Body of pancreas (tissue), 4 donors: Measurements from ENCODE around the gene PRKG1. TPM values are rescaled to one million over a fixed set of nuclear protein-coding genes. Genes with fewer than 3 reads are reported as not detected.

Experiments used
- ATAC-seq: fragments of 150-250 bp; one replicate; pipeline ENCODE4 v1.9.1; 2016
- DNase-seq, 4 donors: peaks; one replicate each; pipeline ENCODE4 v3.0.0-alpha.2; 2019
- H3K27ac ChIP-seq, 4 donors: fragments of 200-600 bp; sonication (generic); 1 replicate in 3 of 4; 2 replicates in 1 of 4; pipeline versions ENCODE4 v1.5.1 to v1.6.1; 2016 to 2019; ENCODE audit warnings: mild to moderate bottlenecking in 1 of 4, mixed read lengths in 1 of 4, moderate library complexity in 1 of 4
- H3K27me3 ChIP-seq, 2 donors: fragments of 200-600 bp; sonication (generic); one replicate each; pipeline ENCODE4 v1.6.0; 2016; ENCODE audit warnings: mild to moderate bottlenecking in 1 of 2
- H3K36me3 ChIP-seq, 2 donors: fragments of 200-600 bp; sonication (generic); replicated peaks in 1 of 2; 2 replicates each; pipeline ENCODE4 v1.5.1; 2016; ENCODE audit warnings: low read depth in 2 of 2; ENCODE audit not compliant: insufficient read depth in 1 of 2
- H3K4me1 ChIP-seq: fragments of 200-600 bp; sonication (generic); one replicate; pipeline ENCODE4 v1.6.0; 2016
- H3K4me3 ChIP-seq, 2 donors: fragments of 200-600 bp; sonication (generic); 1 replicate in 1 of 2; 2 replicates in 1 of 2; pipeline ENCODE4 v1.5.1; 2016 to 2019
- H3K9me3 ChIP-seq, 3 donors: fragments of 200-600 bp; sonication (generic); 1 replicate in 2 of 3; 2 replicates in 1 of 3; pipeline ENCODE4 v1.5.1; 2016
- POLR2A ChIP-seq, 3 donors: fragments of 450-650 bp; IDR thresholded peaks; one replicate each; pipeline ENCODE4 v1.6.1; 2016; ENCODE audit warnings: antibody characterized with exemption in 3 of 3, mild to moderate bottlenecking in 2 of 3
- WGBS, 2 donors: methylation state at CpG; one replicate each; pipeline ENCODE4 v1.1.5; 2017; 5-methylcytosine and 5-hydroxymethylcytosine counted together
- intact Hi-C: fragments of 100-400 bp; cut with DNase I; formaldehyde crosslinking; loops from one replicate; pipeline ENCODE4 v1.15.1; 2023
- total RNA-seq, 2 donors: library from RNA; depleted of rRNA; stranded (reverse); fragments of >200 nt; gene quantifications; one replicate each; pipeline ENCODE4 v1.1.0, GENCODE V29; 2016
- TF ChIP-seq, protein P1 (sequence below), 7 experiments: fragments of 450-650 bp in 4 of 7; fragments of 200-600 bp in 3 of 7; sonication (generic) in 3 of 7; IDR thresholded peaks; one replicate each; pipeline ENCODE4 v1.5.1; 2016 to 2019; ENCODE audit warnings: antibody characterized with exemption in 7 of 7

Gene PRKG1
- total RNA-seq, 2 donors from 2014 or later = 14.2 to 18.9 TPM

DNA sequence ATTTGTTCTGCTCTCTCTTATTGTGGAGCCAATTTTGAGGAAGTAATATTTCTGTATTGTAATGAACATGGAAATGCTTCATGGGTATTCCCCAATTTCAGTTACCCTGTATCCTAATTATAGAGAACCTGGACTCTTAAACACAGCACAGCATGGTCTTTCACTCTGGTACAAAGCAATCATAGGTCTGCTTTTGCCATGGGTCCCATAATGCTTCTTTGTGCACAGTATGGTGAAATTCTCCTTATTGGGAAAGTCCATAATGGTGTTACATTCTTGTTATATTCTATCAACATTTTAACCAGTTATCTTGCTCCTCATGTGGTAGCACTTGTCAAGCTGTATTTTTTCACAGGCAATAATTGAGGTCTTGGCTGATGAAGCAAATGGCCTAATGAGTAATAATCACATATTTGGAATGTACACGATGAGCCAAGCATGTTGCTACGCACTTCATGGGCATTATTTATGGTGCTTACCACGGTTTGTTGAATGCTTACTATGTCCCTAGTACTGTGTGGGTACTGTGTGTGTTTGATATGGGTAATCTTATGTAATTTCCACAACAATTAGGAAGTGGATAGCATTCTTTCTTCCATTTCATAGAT, 42.9 kb downstream of the PRKG1 start:
- intact Hi-C loops = no loop called here
- no peak overlapping the region for H3K27ac ChIP-seq

DNA sequence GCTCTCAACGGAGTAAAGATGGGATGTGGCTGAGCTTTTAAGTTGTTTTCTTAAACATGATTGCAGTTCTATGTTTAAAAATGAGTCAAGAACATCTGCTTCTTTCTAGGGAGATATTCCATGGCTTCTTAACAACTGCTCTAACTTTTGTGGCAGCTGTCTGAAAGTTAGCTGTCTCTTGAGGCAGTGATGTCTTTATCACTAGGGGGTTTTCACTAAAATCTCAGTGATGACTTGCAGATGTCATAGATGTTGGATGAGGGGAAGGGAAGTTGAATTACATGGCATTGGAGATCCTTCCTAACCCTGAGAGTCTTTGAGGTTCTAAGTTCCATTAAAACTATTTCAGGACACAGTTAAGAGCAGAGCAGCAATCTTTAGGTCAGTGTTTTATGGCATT, 43.5 kb downstream of the PRKG1 start:
- 71 to 79% methylated on average over 1 of the region's 1 CpG for WGBS, 2 donors
- H3K4me1 ChIP-seq = no peaks in the 10 kb centered on the region

More for the DNA sequence above, 42.9 kb downstream of the PRKG1 start:
- H3K27me3 ChIP-seq = no peaks in the 10 kb centered on the region
- TF ChIP-seq, protein P1, sequence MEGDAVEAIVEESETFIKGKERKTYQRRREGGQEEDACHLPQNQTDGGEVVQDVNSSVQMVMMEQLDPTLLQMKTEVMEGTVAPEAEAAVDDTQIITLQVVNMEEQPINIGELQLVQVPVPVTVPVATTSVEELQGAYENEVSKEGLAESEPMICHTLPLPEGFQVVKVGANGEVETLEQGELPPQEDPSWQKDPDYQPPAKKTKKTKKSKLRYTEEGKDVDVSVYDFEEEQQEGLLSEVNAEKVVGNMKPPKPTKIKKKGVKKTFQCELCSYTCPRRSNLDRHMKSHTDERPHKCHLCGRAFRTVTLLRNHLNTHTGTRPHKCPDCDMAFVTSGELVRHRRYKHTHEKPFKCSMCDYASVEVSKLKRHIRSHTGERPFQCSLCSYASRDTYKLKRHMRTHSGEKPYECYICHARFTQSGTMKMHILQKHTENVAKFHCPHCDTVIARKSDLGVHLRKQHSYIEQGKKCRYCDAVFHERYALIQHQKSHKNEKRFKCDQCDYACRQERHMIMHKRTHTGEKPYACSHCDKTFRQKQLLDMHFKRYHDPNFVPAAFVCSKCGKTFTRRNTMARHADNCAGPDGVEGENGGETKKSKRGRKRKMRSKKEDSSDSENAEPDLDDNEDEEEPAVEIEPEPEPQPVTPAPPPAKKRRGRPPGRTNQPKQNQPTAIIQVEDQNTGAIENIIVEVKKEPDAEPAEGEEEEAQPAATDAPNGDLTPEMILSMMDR (IDR thresholded peaks at IDR 0.05) = no peak
- no peak for TF ChIP-seq POLR2A (IDR thresholded peaks at IDR 0.05)
- H3K9me3 ChIP-seq = no peaks in the 10 kb centered on the region
- no peak overlapping the region for H3K4me3 ChIP-seq
- WGBS, 2 donors = 65 to 85% methylated on average over 3 of the region's 3 CpGs
- ATAC-seq = no peak
- DNase-seq = no peak
- no peaks in the 10 kb centered on the region for H3K36me3 ChIP-seq
- H3K4me1 ChIP-seq = no peaks in the 10 kb centered on the region

DNA sequence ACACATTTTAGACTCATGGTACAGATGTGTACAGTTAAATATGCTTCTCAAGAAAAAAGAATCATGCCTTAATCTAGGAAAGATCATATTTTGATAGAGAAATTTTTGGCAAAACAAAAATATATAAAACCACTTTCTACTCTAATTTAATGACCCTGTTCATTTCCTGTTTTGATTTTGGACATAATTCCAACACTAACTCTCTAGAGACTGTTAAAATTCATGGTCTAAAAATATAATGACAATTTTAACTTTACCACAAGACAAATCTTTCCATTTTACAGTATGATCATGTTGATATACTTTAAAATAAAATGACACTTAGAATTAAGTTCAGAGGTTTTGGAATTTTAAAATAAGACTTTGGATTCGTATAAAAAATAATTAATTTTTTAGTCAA, 45.2 kb downstream of the PRKG1 start:
- WGBS, 2 donors = 78 to 83% methylated on average over 1 of the region's 1 CpG
- no peaks in the 10 kb centered on the region for H3K36me3 ChIP-seq
- no peaks in the 10 kb centered on the region for H3K4me1 ChIP-seq
- no peaks in the 10 kb centered on the region for H3K9me3 ChIP-seq
- no peak for ATAC-seq
- H3K27me3 ChIP-seq = no peaks in the 10 kb centered on the region
- DNase-seq = no peak
- no peak overlapping the region for H3K4me3 ChIP-seq
- intact Hi-C loops = no loop called here
- H3K27ac ChIP-seq = no peak overlapping the region
- TF ChIP-seq, protein P1 (IDR thresholded peaks at IDR 0.05) = no peak
- no peak for TF ChIP-seq POLR2A (IDR thresholded peaks at IDR 0.05)

More for the DNA sequence above, 43.5 kb downstream of the PRKG1 start:
- intact Hi-C loops = no loop called here
- DNase-seq (no peak), ATAC-seq (no peak)
- TF ChIP-seq, protein P1 (IDR thresholded peaks at IDR 0.05) = no peak
- TF ChIP-seq POLR2A (IDR thresholded peaks at IDR 0.05) = no peak
- no peaks in the 10 kb centered on the region for H3K27me3 ChIP-seq
- H3K27ac ChIP-seq = no peak overlapping the region
- no peak overlapping the region for H3K4me3 ChIP-seq
- no peaks in the 10 kb centered on the region for H3K36me3 ChIP-seq
- no peaks in the 10 kb centered on the region for H3K9me3 ChIP-seq

DNA sequence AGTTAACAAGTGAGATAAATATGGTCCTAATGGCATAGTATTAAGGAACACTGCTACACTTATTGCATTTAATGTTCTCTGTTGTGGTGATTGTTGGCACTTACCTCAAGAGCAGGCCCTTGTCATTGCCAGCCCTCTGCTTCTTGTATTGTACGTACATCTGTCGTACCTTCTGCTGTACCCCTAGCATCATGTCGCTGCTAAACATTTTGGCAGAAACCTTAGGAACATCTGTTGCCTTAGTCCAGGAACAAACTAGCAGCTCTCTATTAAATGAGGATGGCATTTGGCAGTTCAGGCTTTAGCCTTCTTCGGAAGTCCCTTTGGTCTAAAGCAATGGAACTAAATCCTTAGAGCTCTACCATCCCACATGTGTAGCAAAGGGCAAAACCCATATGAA, 47.6 kb downstream of the PRKG1 start:
- no peaks in the 10 kb centered on the region for H3K27me3 ChIP-seq
- H3K4me1 ChIP-seq = no peaks in the 10 kb centered on the region
- intact Hi-C loops = no loop called here
- no peaks in the 10 kb centered on the region for H3K36me3 ChIP-seq
- DNase-seq = no peak
- H3K27ac ChIP-seq = no peak overlapping the region
- TF ChIP-seq POLR2A (IDR thresholded peaks at IDR 0.05) = no peak
- TF ChIP-seq, protein P1 (IDR thresholded peaks at IDR 0.05) = no peak
- 96 to 98% methylated on average over 4 of the region's 4 CpGs for WGBS, 2 donors
- H3K4me3 ChIP-seq = no peak overlapping the region
- ATAC-seq = no peak
- no peaks in the 10 kb centered on the region for H3K9me3 ChIP-seq

DNA sequence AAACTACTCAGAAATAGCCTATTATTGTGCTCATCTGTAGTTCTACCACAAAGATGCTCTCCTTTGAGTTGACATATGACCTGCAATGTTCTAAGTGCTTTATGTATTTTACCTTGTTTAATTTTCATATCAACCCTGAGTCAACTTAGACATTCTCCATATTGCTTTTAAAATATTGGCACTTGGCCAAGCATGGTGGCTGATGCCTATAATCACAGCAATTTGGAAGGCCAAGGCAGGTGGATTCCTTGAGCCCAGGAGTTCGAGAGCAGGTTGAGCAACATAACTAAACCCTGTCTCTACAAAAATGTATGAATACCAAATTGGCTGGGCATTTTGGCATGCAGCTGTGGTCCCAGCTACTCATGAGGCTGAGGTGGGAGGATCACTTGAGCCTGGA, 50.6 kb downstream of the PRKG1 start:
- ATAC-seq (no peak), DNase-seq (no peak)
- Histone ChIP-seq H3K4me3 (no peak overlapping the region), H3K36me3 (no peaks in the 10 kb centered on the region), H3K9me3 (no peaks in the 10 kb centered on the region), H3K27ac (no peak overlapping the region), H3K4me1 (no peaks in the 10 kb centered on the region), H3K27me3 (no peaks in the 10 kb centered on the region)
- intact Hi-C loops = no loop called here
- 92 to 93% methylated on average over 1 of the region's 1 CpG for WGBS, 2 donors
- TF ChIP-seq, protein P1 (IDR thresholded peaks at IDR 0.05) = no peak
- no peak for TF ChIP-seq POLR2A (IDR thresholded peaks at IDR 0.05)
